PC-3 (cell line): Measurements from ENCODE around the gene ASPDH.

Source experiments
- CTCF ChIP-seq: fragments of 300-600 bp; sonication (generic); conservative IDR thresholded peaks from 2 replicates; pipeline ENCODE4 v1.5.1; 2017; ENCODE audit warnings: antibody characterized with exemption, low read depth, mild to moderate bottlenecking, low read length
- EZH2 ChIP-seq: fragments of 300-600 bp; sonication (generic); IDR thresholded peaks from one replicate; pipeline ENCODE4 v1.6.1; 2017; ENCODE audit warnings: antibody characterized with exemption, mild to moderate bottlenecking, low read length; ENCODE audit not compliant: unreplicated experiment

- TF ChIP-seq CTCF (no peak), EZH2 (no peak)
These were observed 47.0 kb downstream of the ASPDH start for GRCh38 chr19:50466706-50467039.
